GM18909 (cell line): ENCODE data around the gene ZCRB1.

Experiments
- ATAC-seq: cut with Tn5 transposase; IDR thresholded peaks from one replicate; pipeline ENCODE4 v1.9.1; 2021; ENCODE audit warnings: mild to moderate bottlenecking; ENCODE audit not compliant: unreplicated experiment, poor library complexity

ZCRB1 gene

DNA sequence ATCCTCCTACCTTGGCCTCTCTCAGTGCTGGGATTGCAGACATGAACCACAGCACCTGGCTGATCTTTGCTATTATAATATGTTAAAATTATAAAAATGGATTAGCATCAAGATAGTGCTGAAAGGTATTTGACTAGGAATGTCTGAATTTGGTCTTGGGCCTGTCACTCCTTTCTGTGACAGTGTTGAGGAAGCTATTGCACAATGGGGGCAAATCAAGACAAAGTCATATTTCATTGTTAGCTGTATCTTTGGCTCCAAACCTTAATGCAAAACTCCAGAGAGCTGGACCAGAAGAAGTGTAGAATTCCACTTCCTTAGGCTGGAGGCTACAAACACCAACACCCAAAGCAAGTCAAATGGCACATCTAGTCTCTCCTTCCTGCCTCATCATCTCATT, 42.2 kb downstream of the ZCRB1 start:
- no peak for ATAC-seq

DNA sequence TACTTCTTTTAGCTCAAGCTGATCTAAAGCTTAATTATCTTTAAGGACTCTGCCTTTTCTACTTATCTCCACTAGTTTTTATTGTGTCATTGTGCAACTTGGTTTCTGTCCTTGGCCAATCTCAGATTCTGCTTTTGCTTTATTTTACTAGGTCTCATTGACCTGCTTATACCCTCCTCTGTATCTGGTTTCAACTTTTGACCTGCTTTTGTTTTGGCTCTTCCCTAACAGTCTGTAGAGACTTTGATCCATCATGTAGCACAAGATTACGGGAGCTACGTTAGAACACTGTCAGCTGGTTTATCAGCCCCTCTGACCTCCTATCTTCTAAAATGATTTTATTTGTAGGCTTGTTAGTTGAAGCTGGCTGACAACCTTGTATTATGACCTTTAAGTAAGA, 43.6 kb downstream of the ZCRB1 start:
- ATAC-seq, result no peak

DNA sequence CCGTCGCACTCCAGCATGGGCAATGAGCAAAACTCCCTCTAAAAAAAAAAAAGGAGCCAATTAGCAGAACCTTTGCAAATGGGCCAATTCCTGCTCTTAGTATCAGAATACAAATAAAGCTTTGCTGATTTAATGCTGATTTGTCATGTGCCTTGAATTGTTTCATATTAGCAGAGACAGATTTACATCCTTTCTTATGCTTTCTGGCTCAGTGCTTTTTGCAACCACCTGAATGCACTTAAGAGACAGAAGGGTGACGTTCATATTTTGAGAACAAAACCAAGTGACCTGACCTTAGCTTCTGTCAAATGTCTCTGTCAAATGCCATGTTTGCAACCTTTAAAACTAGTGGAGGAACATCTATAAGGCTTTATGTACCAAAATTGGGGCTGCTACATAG, 44.0 kb downstream of the ZCRB1 start:
- ATAC-seq, result no peak

DNA sequence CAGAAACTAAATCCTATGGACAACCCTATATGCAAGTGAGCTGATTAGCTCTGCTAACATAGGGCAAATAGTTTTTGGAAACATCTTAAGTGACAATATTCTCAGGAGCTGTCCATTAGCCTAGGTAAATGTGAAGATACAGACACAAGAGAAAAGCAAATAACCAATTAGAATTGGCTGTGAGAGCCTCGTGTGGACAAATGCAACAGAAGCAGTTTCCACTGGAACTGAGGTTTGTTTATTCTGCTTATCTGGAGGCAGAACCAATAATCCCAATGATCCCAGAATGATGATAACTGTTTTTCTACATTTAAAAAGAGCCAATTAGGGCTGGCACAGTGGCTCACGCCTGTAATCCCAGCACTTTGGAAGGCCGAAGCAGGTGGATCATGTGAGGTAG, 44.6 kb downstream of the ZCRB1 start:
- no peak for ATAC-seq

DNA sequence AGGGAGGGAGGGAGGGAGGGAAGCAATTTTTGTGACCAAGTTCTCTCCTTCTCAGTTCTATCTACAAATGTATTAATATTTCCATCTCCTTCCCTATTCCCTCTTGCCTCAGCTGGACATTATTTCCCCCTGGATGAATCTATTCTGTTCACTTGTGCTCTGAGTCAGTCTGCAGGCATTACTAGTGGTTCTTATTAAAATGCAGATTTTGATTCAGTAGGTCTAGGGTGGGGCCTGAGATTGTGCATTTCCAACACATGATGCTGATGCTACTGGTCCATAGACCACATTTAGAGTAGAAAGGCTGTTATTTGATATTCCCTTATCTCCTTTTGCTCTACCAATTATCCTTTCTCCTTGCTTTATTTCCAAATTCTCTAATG, 47.8 kb downstream of the ZCRB1 start:
- ATAC-seq, result no peak

DNA sequence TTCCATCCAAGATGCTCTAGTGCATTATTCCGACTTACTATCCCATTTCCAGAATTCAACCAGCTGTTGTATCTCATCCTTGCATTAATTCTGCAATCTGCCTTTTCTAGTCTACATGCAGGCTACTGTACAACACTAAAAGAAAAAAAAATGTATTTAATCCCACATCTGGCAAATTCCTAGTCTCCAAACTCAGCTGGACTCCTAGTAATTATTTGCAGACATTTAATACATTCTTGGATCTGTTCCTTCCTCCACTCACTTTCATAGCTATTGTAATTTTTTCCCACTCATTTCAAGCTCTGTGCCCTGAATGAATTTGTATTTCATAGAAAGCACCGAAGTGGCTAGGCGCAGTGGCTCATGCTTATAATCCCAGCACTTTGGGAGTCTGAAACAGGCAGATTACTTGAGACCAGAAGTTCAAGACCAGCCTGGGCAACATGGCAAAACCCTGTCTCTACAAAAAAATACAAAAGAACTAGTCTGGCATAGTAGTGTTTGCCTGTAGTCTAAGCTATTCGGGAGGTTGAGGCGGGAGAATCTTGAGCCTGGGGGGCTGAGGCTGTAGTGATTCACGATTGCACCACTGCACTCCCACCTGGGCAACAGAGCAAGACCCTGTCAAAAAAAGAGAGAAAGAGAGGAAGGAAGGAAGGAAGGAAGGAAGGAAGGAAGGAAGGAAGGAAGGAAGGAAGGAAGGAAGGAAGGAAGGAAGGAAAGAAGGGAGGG, 48.3 kb downstream of the ZCRB1 start:
- ATAC-seq, result no peak

DNA sequence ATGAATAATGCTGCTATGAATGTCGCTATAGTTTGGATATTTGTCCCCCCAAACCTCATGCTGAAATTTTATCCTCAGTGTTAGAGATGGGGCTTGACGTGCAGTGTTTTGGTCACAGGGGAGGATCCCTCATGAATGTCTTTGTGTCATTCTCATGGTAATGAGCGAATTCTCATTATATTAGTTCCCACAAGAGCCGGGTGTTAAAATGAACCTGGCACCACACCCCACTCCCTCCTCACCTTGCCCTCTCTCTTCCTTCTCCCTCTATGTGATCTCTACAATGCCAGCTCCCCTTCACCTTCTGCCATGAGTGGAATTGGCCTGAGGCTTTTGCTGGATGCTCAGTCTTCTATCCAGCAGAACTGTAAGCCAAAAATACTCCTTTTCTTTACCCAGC, 50.4 kb downstream of the ZCRB1 start:
- no peak for ATAC-seq

DNA sequence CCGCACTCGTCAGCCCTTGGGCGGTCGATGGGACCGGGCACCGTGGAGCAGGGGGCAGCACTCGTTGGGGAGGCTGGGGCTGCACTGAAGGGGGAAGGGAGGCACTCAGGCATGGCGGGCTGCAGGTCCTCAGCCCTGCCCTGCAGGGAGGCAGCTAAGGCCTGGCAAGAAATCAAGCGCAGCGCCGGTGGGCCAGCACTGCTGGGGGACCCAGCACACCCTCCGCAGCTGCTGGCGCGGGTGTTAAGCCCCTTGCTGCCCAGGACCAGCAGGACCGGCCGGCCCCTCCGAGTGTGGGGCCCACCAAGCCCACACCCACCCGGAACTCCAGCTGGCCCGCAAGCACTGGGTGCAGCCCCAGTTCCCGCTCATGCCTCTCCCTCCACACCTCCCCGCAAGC, 52.2 kb downstream of the ZCRB1 start:
- ATAC-seq, result no peak

DNA sequence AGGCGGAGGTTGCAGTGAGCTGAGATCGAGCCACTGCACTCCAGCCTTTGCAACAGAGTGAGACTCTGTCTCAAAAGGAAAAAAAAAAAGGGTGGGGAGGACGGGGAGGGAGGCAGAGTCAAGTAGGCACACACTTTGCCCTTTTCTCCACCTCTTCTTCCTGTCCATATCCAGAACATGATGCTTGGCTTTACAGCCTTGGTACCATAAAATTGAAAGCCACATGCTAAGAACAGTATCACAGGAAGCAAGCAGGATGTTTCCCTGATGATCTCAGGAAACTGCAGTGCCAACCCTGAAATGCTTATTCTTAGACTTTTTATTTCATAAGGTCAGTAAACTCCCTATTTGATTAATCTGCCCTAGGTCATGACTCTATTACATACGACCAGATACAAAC, 55.3 kb downstream of the ZCRB1 start:
- ATAC-seq, result no peak

DNA sequence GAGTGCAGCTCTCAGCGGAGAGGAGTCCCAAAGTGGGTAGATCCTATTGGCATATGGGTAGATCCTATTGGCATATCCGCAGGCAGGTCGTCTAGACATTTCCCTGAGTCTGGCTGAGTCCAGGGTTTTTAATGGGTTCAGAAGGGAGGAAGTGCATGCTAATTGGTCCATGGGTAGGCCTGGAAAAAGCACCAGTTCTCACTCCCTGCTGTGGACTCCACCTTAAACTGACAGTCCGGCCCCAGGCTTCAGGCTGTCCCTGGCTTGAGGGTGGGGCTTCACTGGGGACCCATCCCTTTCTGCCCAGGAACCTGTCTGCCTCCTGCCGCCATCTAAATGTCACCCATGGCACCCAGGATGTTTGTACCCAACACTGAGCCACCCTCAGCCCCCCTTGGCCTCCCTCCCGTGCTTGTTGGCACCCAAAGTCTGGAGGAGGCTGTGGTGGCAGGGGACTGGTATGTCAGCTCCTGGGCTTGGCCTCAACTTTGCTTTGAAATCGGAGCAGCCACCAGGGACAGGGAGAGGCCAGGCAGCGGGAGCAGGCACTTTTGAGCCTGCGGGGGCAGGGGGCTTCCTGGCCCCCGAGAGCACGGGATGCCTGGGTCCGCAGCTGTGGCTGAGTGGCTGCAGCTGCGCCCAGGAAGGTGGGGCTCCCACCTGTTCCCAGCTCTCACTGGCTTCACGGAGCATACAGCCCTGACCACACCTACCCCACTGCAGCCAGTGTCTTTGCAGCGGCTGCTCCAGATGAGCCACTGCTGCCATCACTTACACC, 58.3 kb downstream of the ZCRB1 start:
- ATAC-seq, result no peak

DNA sequence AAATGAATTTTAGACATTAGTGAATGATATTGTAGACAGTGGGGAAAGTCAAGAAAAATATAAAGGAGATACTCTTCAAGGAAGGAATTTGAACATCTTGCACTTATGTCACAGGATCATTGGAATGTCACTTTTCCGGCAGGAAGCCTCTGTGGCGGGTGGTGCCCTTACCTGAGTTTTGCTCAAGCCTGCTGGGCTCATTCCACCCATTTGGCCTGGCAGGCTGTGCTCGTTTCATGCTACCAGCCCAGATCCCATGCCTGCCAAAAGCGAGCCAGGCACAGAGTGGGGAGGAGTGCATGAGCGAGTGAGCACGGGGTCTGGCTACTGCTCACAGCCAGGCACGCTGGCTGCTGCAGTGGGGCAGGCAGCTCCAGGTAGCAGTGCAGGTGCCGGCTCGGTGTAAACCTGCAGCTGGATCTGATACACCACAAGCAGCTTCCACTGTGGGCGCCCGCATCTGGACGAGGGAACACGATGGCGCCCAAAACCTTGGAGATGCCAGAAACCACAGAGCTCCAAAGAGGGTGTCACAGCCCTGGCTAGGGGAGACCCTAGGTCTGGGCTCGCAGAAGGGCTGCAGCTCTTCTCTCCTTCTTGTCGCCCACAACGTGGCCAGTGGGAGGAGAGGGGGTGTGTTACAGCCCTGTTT, 59.2 kb downstream of the ZCRB1 start:
- ATAC-seq, result no peak

DNA sequence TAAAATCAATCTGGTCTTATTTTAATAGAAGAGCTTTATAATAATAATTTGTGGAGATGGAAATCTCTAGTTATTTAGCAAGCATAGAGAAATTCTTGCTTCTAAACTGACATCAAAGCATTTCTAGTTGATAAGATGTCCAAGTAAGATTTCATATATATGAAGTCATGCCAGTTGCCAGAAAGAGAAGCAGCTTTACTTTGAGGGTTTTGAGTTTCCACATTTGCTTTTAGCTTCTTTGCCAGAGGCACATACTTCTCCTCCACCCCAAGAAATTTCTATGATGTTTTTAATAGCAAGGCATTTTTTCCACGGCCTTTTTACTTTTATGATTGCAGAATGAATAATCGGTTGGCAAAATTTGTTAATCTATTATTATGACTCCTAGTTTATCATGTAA, 63.6 kb downstream of the ZCRB1 start:
- ATAC-seq, result no peak
